Parathyroid adenoma (tissue), 2 donors: Measurements from ENCODE around the gene FOXJ3.

Source experiments
- H2AFZ ChIP-seq: fragments of 300-600 bp; sonication (generic); one replicate; pipeline ENCODE4 v1.7.0; 2017; ENCODE audit warnings: antibody characterized with exemption, mild to moderate bottlenecking
- H3K27ac ChIP-seq: fragments of 300-600 bp; sonication (generic); one replicate; pipeline ENCODE4 v1.7.0; 2017
- H3K27me3 ChIP-seq: fragments of 300-600 bp; sonication (generic); one replicate; pipeline ENCODE4 v1.7.0; 2017; ENCODE audit warnings: low read length; ENCODE audit not compliant: control insufficient read depth, insufficient read depth
- H3K36me3 ChIP-seq: fragments of 300-600 bp; sonication (generic); one replicate; pipeline ENCODE4 v1.7.0; 2017; ENCODE audit warnings: low read length; ENCODE audit not compliant: control insufficient read depth, insufficient read depth
- H3K4me1 ChIP-seq: fragments of 300-600 bp; sonication (generic); one replicate; pipeline ENCODE4 v1.7.0; 2017; ENCODE audit warnings: control low read depth
- H3K4me2 ChIP-seq: fragments of 300-600 bp; sonication (generic); one replicate; pipeline ENCODE4 v1.7.0; 2017; ENCODE audit warnings: low read length
- H3K4me3 ChIP-seq: fragments of 300-600 bp; sonication (generic); one replicate; pipeline ENCODE4 v1.7.0; 2017; ENCODE audit warnings: low read depth, low read length
- H3K79me2 ChIP-seq: fragments of 300-600 bp; sonication (generic); one replicate; pipeline ENCODE4 v1.7.0; 2017; ENCODE audit warnings: control low read depth
- H3K9ac ChIP-seq: fragments of 300-600 bp; sonication (generic); one replicate; pipeline ENCODE4 v1.7.0; 2017; ENCODE audit warnings: mild to moderate bottlenecking
- H3K9me3 ChIP-seq: fragments of 300-600 bp; sonication (generic); one replicate; pipeline ENCODE4 v1.7.0; 2017; ENCODE audit warnings: low read length; ENCODE audit not compliant: control insufficient read depth
- CTCF ChIP-seq: fragments of 300-600 bp; sonication (generic); IDR thresholded peaks from one replicate; pipeline ENCODE4 v1.7.0; 2017; ENCODE audit warnings: antibody characterized with exemption, mild to moderate bottlenecking
- donor health status: primary hyperparathyroidism.

FOXJ3 gene

GRCh38 chr1:42240966-42241755 is 93.9 kb downstream of the FOXJ3 start:
- Histone ChIP-seq H3K4me2 (no peak overlapping the region), H3K27ac (no peak overlapping the region), H3K9me3 (no peaks in the 10 kb centered on the region), H3K27me3 (no peaks in the 10 kb centered on the region), H2AFZ (no peak overlapping the region), H3K4me1 (no peaks in the 10 kb centered on the region), H3K79me2 (peaks cover 17% of the 10 kb centered on the region), H3K4me3 (no peak overlapping the region), H3K9ac (no peak overlapping the region), H3K36me3 (no peaks in the 10 kb centered on the region)
- no peak for TF ChIP-seq CTCF

GRCh38 chr1:42239555-42239954 is 95.5 kb downstream of the FOXJ3 start:
- Histone ChIP-seq H3K9me3 (no peaks in the 10 kb centered on the region), H3K36me3 (no peaks in the 10 kb centered on the region), H3K4me2 (no peak overlapping the region), H3K9ac (no peak overlapping the region), H2AFZ (no peak overlapping the region), H3K4me1 (no peaks in the 10 kb centered on the region), H3K27ac (no peak overlapping the region), H3K4me3 (no peak overlapping the region), H3K79me2 (peaks cover 30% of the 10 kb centered on the region), H3K27me3 (no peaks in the 10 kb centered on the region)
- no peak for TF ChIP-seq CTCF

GRCh38 chr1:42239041-42239440 is 96.0 kb downstream of the FOXJ3 start:
- Histone ChIP-seq H3K4me3 (no peak overlapping the region), H2AFZ (no peak overlapping the region), H3K9ac (no peak overlapping the region), H3K36me3 (no peaks in the 10 kb centered on the region), H3K9me3 (no peaks in the 10 kb centered on the region), H3K79me2 (peaks cover 35% of the 10 kb centered on the region), H3K27me3 (no peaks in the 10 kb centered on the region), H3K27ac (no peak overlapping the region), H3K4me2 (no peak overlapping the region), H3K4me1 (no peaks in the 10 kb centered on the region)
- TF ChIP-seq CTCF: no peak

- peaks cover 20% of the 10 kb centered on the region for H3K79me2 ChIP-seq
- no peak overlapping the region for H2AFZ ChIP-seq
- H3K4me1 ChIP-seq: no peaks in the 10 kb centered on the region
- H3K27me3 ChIP-seq: no peaks in the 10 kb centered on the region
- no peak for TF ChIP-seq CTCF
- no peaks in the 10 kb centered on the region for H3K9me3 ChIP-seq
- no peaks in the 10 kb centered on the region for H3K36me3 ChIP-seq
- H3K4me3 ChIP-seq: no peak overlapping the region
- no peak overlapping the region for H3K27ac ChIP-seq
- H3K9ac ChIP-seq: no peak overlapping the region
- H3K4me2 ChIP-seq: no peak overlapping the region
Measured at GRCh38 chr1:42231253-42231652, 103.8 kb downstream of the FOXJ3 start.

GRCh38 chr1:42228938-42229337 is 106.1 kb downstream of the FOXJ3 start:
- no peaks in the 10 kb centered on the region for H3K27me3 ChIP-seq
- TF ChIP-seq CTCF: no peak
- no peaks in the 10 kb centered on the region for H3K36me3 ChIP-seq
- no peaks in the 10 kb centered on the region for H3K79me2 ChIP-seq
- H3K9me3 ChIP-seq: no peaks in the 10 kb centered on the region
- H3K4me3 ChIP-seq: no peak overlapping the region
- H3K27ac ChIP-seq: no peak overlapping the region
- H2AFZ ChIP-seq: no peak overlapping the region
- no peak overlapping the region for H3K9ac ChIP-seq
- H3K4me1 ChIP-seq: no peaks in the 10 kb centered on the region
- H3K4me2 ChIP-seq: no peak overlapping the region
